Measurements from ENCODE around the gene ASPG.

Gene ASPG

GRCh38 chr14:104085032-104085888 lies at the start of gene ASPG:
Gene ASPG, plus strand, starts transcription at chr14:104085700. Its CDS starts 71 bp downstream, at chr14:104085771.
- no peak for DNase-seq (ENCODE audit: low read depth)
- H3K4me3 ChIP-seq (ENCODE audit: low read length): no peak within 1 kb of the TSS
- no peak for TF ChIP-seq CTCF (conservative IDR thresholded peaks at IDR 0.05; ENCODE audit: low read depth, low read length)

- H3K4me3 ChIP-seq (ENCODE audit: low read length): no peak overlapping the region
- TF ChIP-seq CTCF (conservative IDR thresholded peaks at IDR 0.05; ENCODE audit: low read depth, low read length): no peak
- no peak for DNase-seq (ENCODE audit: low read depth)
Measured at GRCh38 chr14:104036212-104036611, 49.3 kb upstream of the ASPG start.

GRCh38 chr14:104037074-104037473 lies 48.4 kb upstream of the ASPG start:
- no peak for DNase-seq (ENCODE audit: low read depth)
- TF ChIP-seq CTCF (conservative IDR thresholded peaks at IDR 0.05; ENCODE audit: low read depth, low read length): no peak
- H3K4me3 ChIP-seq (ENCODE audit: low read length): no peak overlapping the region

GRCh38 chr14:104037903-104038302 lies 47.6 kb upstream of the ASPG start:
- DNase-seq (ENCODE audit: low read depth): no peak
- no peak overlapping the region for H3K4me3 ChIP-seq (ENCODE audit: low read length)
- no peak for TF ChIP-seq CTCF (conservative IDR thresholded peaks at IDR 0.05; ENCODE audit: low read depth, low read length)

- DNase-seq (ENCODE audit: low read depth): no peak
- no peak for TF ChIP-seq CTCF (conservative IDR thresholded peaks at IDR 0.05; ENCODE audit: low read depth, low read length)
Measured at GRCh38 chr14:104039214-104039613, 46.3 kb upstream of the ASPG start.

GRCh38 chr14:104040539-104040938 lies 45.0 kb upstream of the ASPG start:
- TF ChIP-seq CTCF (conservative IDR thresholded peaks at IDR 0.05; ENCODE audit: low read depth, low read length): no peak
- no peak for DNase-seq (ENCODE audit: low read depth)

More at GRCh38 chr14:104039214-104039613, 46.3 kb upstream of the ASPG start:
- H3K4me3 ChIP-seq (ENCODE audit: low read length): no peak overlapping the region

More at GRCh38 chr14:104040539-104040938, 45.0 kb upstream of the ASPG start:
- no peak overlapping the region for H3K4me3 ChIP-seq (ENCODE audit: low read length)
